LNCaP clone FGC (cell line): Measurements from ENCODE around the gene KLHL35.

Experiments used
- DNase-seq: peaks from one replicate; pipeline ENCODE4 v3.0.0-alpha.2; 2011; ENCODE audit warnings: low read depth
- H3K4me3 ChIP-seq: 2 replicates; pipeline ENCODE4 v1.5.1; 2011; ENCODE audit warnings: mild to moderate bottlenecking, low read depth, low read length, control low read depth
- TF ChIP-seq, protein P1 (sequence below): IDR thresholded peaks from 2 replicates; pipeline ENCODE4 v1.5.1; 2012; ENCODE audit warnings: mild to moderate bottlenecking; ENCODE audit not compliant: control insufficient read depth, insufficient read depth; ENCODE audit errors: extremely low read depth

Gene KLHL35

DNA sequence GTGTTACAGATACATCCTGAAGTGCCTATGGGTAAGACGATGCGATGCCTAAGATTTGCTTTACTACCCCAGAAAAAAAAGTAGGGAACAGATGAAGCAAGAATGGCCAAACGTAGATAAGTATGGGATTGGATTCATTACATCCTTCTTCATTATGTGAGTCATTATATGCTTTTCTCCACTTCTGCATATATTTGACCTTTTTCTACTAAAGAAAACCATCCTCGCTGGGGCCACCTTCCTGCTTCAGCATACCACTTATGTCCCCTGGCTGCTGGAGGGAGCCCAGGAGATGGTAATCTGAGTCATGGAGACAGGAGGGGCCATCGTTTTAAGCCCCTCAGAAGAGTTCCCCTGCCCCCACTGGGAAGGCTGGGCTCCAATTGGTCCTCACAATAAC is 14.4 kb upstream of the KLHL35 start:
- DNase-seq: no peak
- TF ChIP-seq, protein P1, sequence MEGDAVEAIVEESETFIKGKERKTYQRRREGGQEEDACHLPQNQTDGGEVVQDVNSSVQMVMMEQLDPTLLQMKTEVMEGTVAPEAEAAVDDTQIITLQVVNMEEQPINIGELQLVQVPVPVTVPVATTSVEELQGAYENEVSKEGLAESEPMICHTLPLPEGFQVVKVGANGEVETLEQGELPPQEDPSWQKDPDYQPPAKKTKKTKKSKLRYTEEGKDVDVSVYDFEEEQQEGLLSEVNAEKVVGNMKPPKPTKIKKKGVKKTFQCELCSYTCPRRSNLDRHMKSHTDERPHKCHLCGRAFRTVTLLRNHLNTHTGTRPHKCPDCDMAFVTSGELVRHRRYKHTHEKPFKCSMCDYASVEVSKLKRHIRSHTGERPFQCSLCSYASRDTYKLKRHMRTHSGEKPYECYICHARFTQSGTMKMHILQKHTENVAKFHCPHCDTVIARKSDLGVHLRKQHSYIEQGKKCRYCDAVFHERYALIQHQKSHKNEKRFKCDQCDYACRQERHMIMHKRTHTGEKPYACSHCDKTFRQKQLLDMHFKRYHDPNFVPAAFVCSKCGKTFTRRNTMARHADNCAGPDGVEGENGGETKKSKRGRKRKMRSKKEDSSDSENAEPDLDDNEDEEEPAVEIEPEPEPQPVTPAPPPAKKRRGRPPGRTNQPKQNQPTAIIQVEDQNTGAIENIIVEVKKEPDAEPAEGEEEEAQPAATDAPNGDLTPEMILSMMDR: no peak
- H3K4me3 ChIP-seq: no peak overlapping the region

DNA sequence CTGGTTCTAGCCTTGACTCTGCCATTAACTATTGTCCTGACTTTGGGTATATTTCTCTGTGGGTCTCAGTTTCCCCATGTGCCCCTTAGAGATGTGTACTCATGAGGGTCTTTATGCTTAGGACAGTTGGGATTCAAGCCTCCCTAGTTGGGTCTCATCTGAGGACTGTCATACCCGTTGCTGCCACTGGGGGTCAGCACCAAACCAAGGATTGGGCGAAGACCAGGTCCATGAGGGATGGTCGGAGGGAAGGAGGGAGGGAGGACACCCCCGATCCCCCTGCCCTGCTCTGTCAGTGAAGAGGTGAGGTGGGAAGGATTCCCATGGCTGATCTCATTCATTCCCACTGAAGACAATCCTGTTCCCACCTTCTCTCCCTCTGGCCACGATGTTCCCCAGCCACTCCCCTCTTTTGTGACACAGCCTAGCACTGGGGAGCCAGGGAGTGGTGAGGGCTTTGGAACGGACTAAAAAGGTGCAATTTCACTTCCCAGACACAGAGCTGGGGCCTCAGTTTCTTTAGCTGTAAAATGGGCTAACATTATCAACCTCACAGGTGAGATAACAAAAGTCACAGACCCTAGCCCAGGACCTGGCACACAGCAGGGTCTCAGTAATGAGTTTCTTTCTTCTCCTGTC is 12.4 kb upstream of the KLHL35 start:
- no peak for DNase-seq
- no peak overlapping the region for H3K4me3 ChIP-seq
- TF ChIP-seq, protein P1: peak; percentile 99

DNA sequence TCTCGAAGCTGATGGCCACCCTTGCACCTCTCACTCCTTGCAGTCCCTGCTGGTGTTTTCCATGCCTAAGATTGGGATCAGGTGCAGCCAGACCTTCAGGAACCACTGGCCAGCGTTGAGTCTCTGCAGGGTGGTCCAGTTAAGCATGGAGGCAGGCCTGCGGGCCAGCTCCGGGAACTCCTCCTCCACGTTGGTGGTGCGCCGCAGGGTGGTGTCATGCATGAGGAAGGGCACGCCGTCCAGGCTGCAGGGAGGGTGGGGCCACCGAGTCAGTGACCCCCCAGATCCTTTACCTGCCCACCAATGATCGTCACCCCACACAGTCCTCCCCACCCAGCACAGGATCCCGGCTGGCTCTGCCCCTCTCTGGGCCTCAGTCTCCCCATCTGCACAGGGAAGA is 10.0 kb upstream of the KLHL35 start:
- DNase-seq: no peak
- H3K4me3 ChIP-seq: no peak overlapping the region
- TF ChIP-seq, protein P1: no peak

DNA sequence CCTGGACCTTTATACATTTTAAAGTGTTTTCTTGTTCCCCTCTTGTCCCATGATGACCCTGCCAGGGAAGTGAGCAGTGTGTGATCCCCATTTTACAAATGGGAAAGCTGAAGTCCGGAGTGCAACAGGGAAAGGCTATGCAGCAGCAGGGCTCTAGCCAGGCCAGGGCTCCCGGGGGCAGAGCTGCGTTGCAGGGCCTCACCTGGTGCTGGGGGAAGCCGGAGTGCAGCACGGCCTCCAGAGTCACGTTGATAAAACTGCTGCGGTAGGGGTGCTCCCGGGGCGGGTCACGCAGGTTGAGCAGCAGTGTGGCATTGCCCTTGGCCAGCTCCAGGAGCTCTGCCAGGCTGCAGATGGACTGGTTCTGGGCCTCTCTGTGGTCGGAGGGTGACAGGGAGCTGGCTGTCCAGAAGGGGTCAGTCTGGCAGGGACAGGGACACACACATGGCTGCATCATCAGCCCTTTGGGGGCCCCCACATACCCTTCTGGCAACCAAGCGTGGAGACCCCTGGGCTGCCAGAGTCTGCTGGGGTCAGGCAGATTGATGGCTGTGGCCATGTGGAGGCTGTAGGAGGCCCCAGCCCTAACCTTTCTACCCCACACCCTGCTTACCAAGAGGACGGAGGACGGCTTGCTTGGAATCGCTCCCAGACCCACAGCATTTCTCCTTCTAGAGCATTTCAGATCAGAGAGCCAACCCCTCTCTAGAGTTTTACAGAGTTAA is 9.3 kb upstream of the KLHL35 start:
- TF ChIP-seq, protein P1: no peak
- no peak overlapping the region for H3K4me3 ChIP-seq
- no peak for DNase-seq

DNA sequence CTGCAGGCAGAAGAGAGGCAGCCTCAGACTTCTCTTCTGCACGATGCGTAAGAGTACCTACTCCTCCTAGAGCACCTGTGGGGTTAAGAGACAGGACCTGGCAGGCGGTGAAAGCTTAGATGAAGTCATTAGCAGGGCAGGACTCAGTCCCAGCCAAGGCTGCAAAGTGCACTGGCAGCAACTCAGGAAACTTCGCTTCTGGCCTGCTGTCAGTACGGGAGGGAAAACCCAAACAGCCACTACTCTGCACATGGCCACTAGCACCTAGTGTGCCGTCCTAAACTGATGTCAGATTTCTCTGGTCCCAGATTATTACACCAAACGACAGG is 8.8 kb upstream of the KLHL35 start:
- TF ChIP-seq, protein P1: no peak
- no peak overlapping the region for H3K4me3 ChIP-seq
- DNase-seq: no peak

DNA sequence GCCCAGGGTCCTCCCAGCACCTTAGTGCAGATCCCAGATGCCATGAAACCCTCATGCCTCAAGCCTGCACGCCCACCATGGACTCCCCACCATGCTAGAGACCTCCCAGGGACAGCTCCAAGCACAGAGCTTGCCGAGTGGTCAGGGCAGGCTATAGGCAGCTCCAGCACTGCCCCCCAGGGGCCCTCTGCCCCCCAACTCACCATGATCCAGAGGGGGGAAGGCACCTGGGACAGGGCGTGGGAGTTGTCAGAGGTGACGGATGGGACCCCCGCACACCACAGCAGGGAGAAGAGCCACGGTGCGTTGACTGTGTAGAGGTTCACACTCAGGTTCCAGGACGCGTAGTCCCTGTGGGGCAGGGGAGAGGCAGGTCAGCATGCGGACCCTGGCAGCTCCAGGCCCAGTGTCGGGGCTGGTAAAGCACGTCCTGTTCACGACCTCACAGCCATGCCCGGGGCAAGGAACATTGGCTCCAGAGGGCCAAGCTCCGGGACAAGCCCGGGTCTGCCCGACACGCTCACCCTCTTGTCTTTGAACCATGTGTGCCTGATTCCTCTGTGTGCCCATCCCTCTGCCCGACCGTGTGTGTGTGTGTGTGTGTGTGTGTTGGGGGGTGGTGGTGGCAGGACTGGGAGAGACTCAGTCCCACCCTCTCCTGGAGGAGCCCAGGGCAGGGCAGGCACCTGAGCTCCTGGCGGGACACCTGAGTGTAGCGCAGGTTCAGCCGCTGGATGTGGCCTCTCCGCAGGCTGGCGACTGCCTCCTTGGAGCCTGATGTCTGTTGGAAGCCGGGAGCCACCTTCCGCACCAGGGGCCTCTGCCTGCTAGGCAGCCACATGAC is 8.2 kb upstream of the KLHL35 start:
- no peak overlapping the region for H3K4me3 ChIP-seq
- DNase-seq: no peak
- TF ChIP-seq, protein P1: no peak
